Measurements from ENCODE around the gene NUDT22. TPM values are rescaled to one million over a fixed set of nuclear protein-coding genes. Genes with fewer than 3 reads are reported as not detected.

The NUDT22 gene
- polyA plus RNA-seq, 1 donor from 2014 or later: 47.3 TPM

DNA sequence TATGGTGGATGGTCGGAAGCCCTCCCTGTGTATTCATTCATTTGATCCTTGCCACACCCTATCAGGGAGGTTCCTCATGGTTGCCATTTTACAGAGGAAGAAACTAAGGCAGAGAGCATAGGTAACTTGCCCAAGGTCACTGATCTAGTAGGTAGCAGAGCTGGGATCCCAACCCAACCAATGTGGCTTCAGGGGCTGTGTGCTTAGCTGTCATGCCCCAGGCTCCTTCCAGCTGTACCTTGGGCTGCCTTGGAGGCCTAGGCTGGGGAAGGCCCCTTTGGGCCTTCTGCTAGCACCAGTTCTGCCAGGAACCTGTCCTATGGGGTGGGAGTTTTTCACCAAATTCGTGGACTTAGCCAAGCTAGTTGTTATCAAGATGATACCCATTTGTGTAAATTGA lies 49.8 kb downstream of the NUDT22 start:
- Histone ChIP-seq H3K79me2 (replicated peaks; ENCODE audit: insufficient read depth, low read length) (no peaks in the 10 kb centered on the region), H2AFZ (ENCODE audit: low read depth, low read length) (no peak overlapping the region), H3K9me2 (ENCODE audit: insufficient read depth, low read length) (no peaks in the 10 kb centered on the region), H3K27ac (ENCODE audit: low read length) (no peak overlapping the region), H3K9ac (ENCODE audit: low read length) (no peak overlapping the region), H3K27me3 (ENCODE audit: insufficient read depth, low read depth, low read length) (no peaks in the 10 kb centered on the region), H4K20me1 (ENCODE audit: insufficient read depth) (no peaks in the 10 kb centered on the region), H3K36me3 (ENCODE audit: insufficient read depth, low read length) (no peaks in the 10 kb centered on the region), H3F3A (ENCODE audit: insufficient read depth, low read length, poor library complexity, severe bottlenecking) (no peaks in the 10 kb centered on the region), H3K4me3 (ENCODE audit: low read length) (no peak overlapping the region), H3K9me3 (ENCODE audit: low read length) (no peaks in the 10 kb centered on the region), H3K4me2 (ENCODE audit: low read length) (no peak overlapping the region)
- TF ChIP-seq MXI1 (conservative IDR thresholded peaks at IDR 0.05; ENCODE audit: poor library complexity, severe bottlenecking): no peak
- no peak for TF ChIP-seq TAF1 (IDR thresholded peaks at IDR 0.05; ENCODE audit: low read depth)
- no peak for TF ChIP-seq REST (IDR thresholded peaks at IDR 0.05; ENCODE audit: borderline replicate concordance)
- TF ChIP-seq EP300 (conservative IDR thresholded peaks at IDR 0.05; ENCODE audit: poor library complexity, severe bottlenecking): no peak
- no peak for TF ChIP-seq EZH2 (IDR thresholded peaks at IDR 0.05; ENCODE audit: borderline replicate concordance, insufficient read depth, low read length, poor library complexity, severe bottlenecking)
- no peak for TF ChIP-seq POLR2AphosphoS5 (IDR thresholded peaks at IDR 0.05)
- TF ChIP-seq RAD21 (conservative IDR thresholded peaks at IDR 0.05): no peak
- TF ChIP-seq, protein P1, sequence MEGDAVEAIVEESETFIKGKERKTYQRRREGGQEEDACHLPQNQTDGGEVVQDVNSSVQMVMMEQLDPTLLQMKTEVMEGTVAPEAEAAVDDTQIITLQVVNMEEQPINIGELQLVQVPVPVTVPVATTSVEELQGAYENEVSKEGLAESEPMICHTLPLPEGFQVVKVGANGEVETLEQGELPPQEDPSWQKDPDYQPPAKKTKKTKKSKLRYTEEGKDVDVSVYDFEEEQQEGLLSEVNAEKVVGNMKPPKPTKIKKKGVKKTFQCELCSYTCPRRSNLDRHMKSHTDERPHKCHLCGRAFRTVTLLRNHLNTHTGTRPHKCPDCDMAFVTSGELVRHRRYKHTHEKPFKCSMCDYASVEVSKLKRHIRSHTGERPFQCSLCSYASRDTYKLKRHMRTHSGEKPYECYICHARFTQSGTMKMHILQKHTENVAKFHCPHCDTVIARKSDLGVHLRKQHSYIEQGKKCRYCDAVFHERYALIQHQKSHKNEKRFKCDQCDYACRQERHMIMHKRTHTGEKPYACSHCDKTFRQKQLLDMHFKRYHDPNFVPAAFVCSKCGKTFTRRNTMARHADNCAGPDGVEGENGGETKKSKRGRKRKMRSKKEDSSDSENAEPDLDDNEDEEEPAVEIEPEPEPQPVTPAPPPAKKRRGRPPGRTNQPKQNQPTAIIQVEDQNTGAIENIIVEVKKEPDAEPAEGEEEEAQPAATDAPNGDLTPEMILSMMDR (IDR thresholded peaks at IDR 0.05; ENCODE audit: poor library complexity, severe bottlenecking): no peak

GRCh38 chr11:64276653-64277431 lies 50.8 kb downstream of the NUDT22 start:
- TF ChIP-seq TAF1 (IDR thresholded peaks at IDR 0.05; ENCODE audit: low read depth) (no peak), RAD21 (conservative IDR thresholded peaks at IDR 0.05) (no peak), POLR2AphosphoS5 (IDR thresholded peaks at IDR 0.05) (no peak), EZH2 (IDR thresholded peaks at IDR 0.05; ENCODE audit: borderline replicate concordance, insufficient read depth, low read length, poor library complexity, severe bottlenecking) (no peak), MXI1 (conservative IDR thresholded peaks at IDR 0.05; ENCODE audit: poor library complexity, severe bottlenecking) (no peak), REST (IDR thresholded peaks at IDR 0.05; ENCODE audit: borderline replicate concordance) (no peak), SMC3 (conservative IDR thresholded peaks at IDR 0.05; ENCODE audit: poor library complexity) (no peak), EP300 (conservative IDR thresholded peaks at IDR 0.05; ENCODE audit: poor library complexity, severe bottlenecking) (no peak)
- TF ChIP-seq, protein P1 (IDR thresholded peaks at IDR 0.05; ENCODE audit: poor library complexity, severe bottlenecking): no peak
- H4K20me1 ChIP-seq (ENCODE audit: insufficient read depth): no peaks in the 10 kb centered on the region
- H3K79me2 ChIP-seq (replicated peaks; ENCODE audit: insufficient read depth, low read length): no peaks in the 10 kb centered on the region
- H3K27ac ChIP-seq (ENCODE audit: low read length): no peak overlapping the region
- H3K9ac ChIP-seq (ENCODE audit: low read length): no peak overlapping the region
- H3F3A ChIP-seq (ENCODE audit: insufficient read depth, low read length, poor library complexity, severe bottlenecking): no peaks in the 10 kb centered on the region
- no peaks in the 10 kb centered on the region for H3K27me3 ChIP-seq (ENCODE audit: insufficient read depth, low read depth, low read length)
- H3K4me2 ChIP-seq (ENCODE audit: low read length): no peak overlapping the region
- no peaks in the 10 kb centered on the region for H3K9me3 ChIP-seq (ENCODE audit: low read length)
- no peaks in the 10 kb centered on the region for H3K36me3 ChIP-seq (ENCODE audit: insufficient read depth, low read length)
- no peak overlapping the region for H2AFZ ChIP-seq (ENCODE audit: low read depth, low read length)
- H3K4me3 ChIP-seq (ENCODE audit: low read length): no peak overlapping the region
- no peaks in the 10 kb centered on the region for H3K9me2 ChIP-seq (ENCODE audit: insufficient read depth, low read length)

Data from neural cell (in vitro differentiated cells).